ENCODE results near the gene SREBF2.
"Not testable (repeated sequence)": the region's sequence is repeated elsewhere in the genome, so short reads cannot be mapped to it uniquely, and the experiment has no call there.

SREBF2 gene

GRCh38 chr22:41842996-41843970 lies 10.4 kb downstream of the SREBF2 start:
- DNase-seq = no peak

GRCh38 chr22:41844036-41844435 lies 11.1 kb downstream of the SREBF2 start:
- DNase-seq = no peak

GRCh38 chr22:41844513-41844912 lies 11.6 kb downstream of the SREBF2 start:
- no peak for DNase-seq

GRCh38 chr22:41845380-41846267 lies 12.7 kb downstream of the SREBF2 start:
- DNase-seq = no peak

- no peak for DNase-seq
These were observed 13.5 kb downstream of the SREBF2 start for GRCh38 chr22:41846268-41846987.

- no peak for DNase-seq
These were observed 14.4 kb downstream of the SREBF2 start for GRCh38 chr22:41847300-41847699.

- no peak for DNase-seq
These were observed 15.6 kb downstream of the SREBF2 start for GRCh38 chr22:41848468-41848867.

GRCh38 chr22:41856469-41856868 lies 23.6 kb downstream of the SREBF2 start:
- DNase-seq = no peak

- peak; percentile 63 for DNase-seq
These were observed 24.4 kb downstream of the SREBF2 start for GRCh38 chr22:41857155-41857859.

- no peak for DNase-seq
These were observed 24.9 kb downstream of the SREBF2 start for GRCh38 chr22:41857860-41858199.

GRCh38 chr22:41862160-41862529 lies 29.2 kb downstream of the SREBF2 start:
- no peak for DNase-seq

- peak; percentile 3 for DNase-seq
These were observed 29.8 kb downstream of the SREBF2 start for GRCh38 chr22:41862530-41863266.

- no peak for DNase-seq
These were observed 30.6 kb downstream of the SREBF2 start for GRCh38 chr22:41863472-41863871.

- DNase-seq = no peak
These were observed 35.7 kb downstream of the SREBF2 start for GRCh38 chr22:41868556-41868955.

- not testable (repeated sequence) for DNase-seq
These were observed 37.2 kb downstream of the SREBF2 start for GRCh38 chr22:41870081-41870480.

- DNase-seq = no peak
These were observed 37.9 kb downstream of the SREBF2 start for GRCh38 chr22:41870786-41871185.

GRCh38 chr22:41873391-41873790 lies 40.5 kb downstream of the SREBF2 start:
- no peak for DNase-seq

- no peak for DNase-seq
These were observed 41.2 kb downstream of the SREBF2 start for GRCh38 chr22:41874090-41874489.

GRCh38 chr22:41875531-41876270 lies 42.8 kb downstream of the SREBF2 start:
- no peak for DNase-seq

- DNase-seq = peak; percentile 18
These were observed 43.4 kb downstream of the SREBF2 start for GRCh38 chr22:41876275-41876674.

GRCh38 chr22:41876675-41877074 lies 43.8 kb downstream of the SREBF2 start:
- no peak for DNase-seq

All from fibroblast of skin of abdomen (primary cell).